HFFc6 (cell line): ENCODE measurements around the gene RASA1. TPM values are rescaled to one million over a fixed set of nuclear protein-coding genes. Genes with fewer than 3 reads are reported as not detected.

Experiments
- DNase-seq: peaks from one replicate; pipeline ENCODE4 v3.0.0-alpha.2; 2018
- H3K27ac Mint-ChIP-seq: 2 replicates; pipeline ENCODE4 v1.8.0; 2020; ENCODE audit warnings: mild to moderate bottlenecking, mixed read lengths
- H3K27me3 Mint-ChIP-seq: 2 replicates; pipeline ENCODE4 v1.8.0; 2021; ENCODE audit warnings: mild to moderate bottlenecking, moderate library complexity, mixed read lengths; ENCODE audit not compliant: insufficient read depth
- H3K36me3 Mint-ChIP-seq: 2 replicates; pipeline ENCODE4 v1.8.0; 2021; ENCODE audit warnings: low read depth, mixed read lengths
- H3K4me1 Mint-ChIP-seq: 2 replicates; pipeline ENCODE4 v1.8.0; 2020; ENCODE audit warnings: low read depth, mixed read lengths
- H3K4me3 Mint-ChIP-seq: 2 replicates; pipeline ENCODE4 v1.8.0; 2020; ENCODE audit warnings: mild to moderate bottlenecking, moderate library complexity, mixed read lengths
- H3K9me3 Mint-ChIP-seq: 2 replicates; pipeline ENCODE4 v1.8.0; 2020; ENCODE audit warnings: mild to moderate bottlenecking, mixed read lengths
- CTCF ChIP-seq: fragments of 200-600 bp; sonication (generic); IDR thresholded peaks from 2 replicates; pipeline ENCODE4 v1.5.0; 2021; ENCODE audit warnings: antibody characterized with exemption, mild to moderate bottlenecking
- total RNA-seq, 6 experiments: library from RNA; stranded (reverse); fragmentation: NEBNext Ultra II Directional; extraction: Animal tissue kit (Norgen Biotek cat#: 25700); gene quantifications; 2 replicates in 1 of 6; 3 replicates in 5 of 6; pipeline ENCODE4 v1.2.3, GENCODE V29; 2021

RASA1 gene
- total RNA-seq, 6 experiments from 2014 or later, result 61.6 to 89.8 (median 64.9) TPM

DNA sequence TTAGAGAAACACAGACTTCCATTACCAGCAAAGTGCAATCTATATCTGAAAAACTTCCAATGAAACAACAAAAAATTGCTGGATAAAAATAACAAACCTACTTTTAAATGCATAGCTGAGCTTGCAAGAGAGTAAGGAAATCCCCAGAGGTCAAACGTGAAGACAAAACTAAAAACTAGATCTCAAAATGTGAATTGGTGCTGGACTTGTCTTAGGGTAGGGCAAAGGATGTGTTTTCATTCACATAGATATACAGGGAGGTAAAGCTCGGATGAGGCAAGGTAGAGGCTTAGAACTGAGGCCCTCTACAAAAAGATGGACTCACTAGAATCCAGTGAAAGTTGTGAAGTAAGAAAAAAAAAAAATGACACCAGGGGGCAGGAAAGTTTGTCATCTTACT is 13.6 kb upstream of the RASA1 start:
- Mint-ChIP-seq H3K36me3 (no peaks in the 10 kb centered on the region), H3K9me3 (0 out of 2 replicates have a peak, but pooled peaks cover 4% of the 10 kb centered on the region), H3K4me3 (no peak overlapping the region), H3K27ac (no peak overlapping the region), H3K4me1 (peaks cover 20% of the 10 kb centered on the region; the same call in 1 of the 2 replicates), H3K27me3 (no peaks in the 10 kb centered on the region)
- no peak for TF ChIP-seq CTCF
- no peak for DNase-seq

GRCh38 chr5:87258507-87258906 is 9.2 kb upstream of the RASA1 start:
- no peak for DNase-seq
- H3K4me3 Mint-ChIP-seq, result no peak overlapping the region
- H3K9me3 Mint-ChIP-seq, result no peaks in the 10 kb centered on the region
- peaks cover 25% of the 10 kb centered on the region; the same call in 1 of the 2 replicates for H3K4me1 Mint-ChIP-seq
- no peak for TF ChIP-seq CTCF
- no peak overlapping the region for H3K27ac Mint-ChIP-seq
- H3K36me3 Mint-ChIP-seq, result no peaks in the 10 kb centered on the region
- H3K27me3 Mint-ChIP-seq, result no peaks in the 10 kb centered on the region

DNA sequence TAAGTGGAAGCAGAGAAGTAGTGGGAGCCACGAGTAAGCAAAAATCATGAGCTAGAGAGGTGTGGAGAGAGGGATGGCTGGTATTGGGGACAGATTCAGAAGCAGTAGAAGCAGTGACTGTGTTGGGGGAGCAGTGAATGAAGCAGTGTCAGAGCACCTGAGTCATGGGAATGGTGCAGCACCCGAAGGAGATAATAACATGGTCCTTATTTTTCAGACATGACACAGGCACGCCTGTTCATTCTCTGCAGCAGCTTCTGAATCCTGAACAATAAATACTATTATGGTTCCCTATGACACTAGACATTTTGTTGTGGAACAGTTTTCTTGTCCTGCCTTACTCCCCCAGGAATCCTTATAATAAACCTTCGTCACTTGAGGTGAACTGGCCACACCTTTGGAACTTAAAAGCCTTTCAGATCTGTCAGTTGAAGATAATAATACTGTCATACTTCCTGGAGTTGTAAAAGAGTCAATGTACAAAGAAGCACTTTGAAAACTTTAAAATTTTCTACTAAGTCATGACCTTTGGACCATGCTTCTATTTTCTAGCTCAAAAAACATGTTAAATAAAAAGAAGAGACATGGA is 7.0 kb upstream of the RASA1 start:
- Mint-ChIP-seq H3K4me1 (peaks cover 18% of the 10 kb centered on the region; the same call in 1 of the 2 replicates), H3K4me3 (no peak overlapping the region), H3K36me3 (no peaks in the 10 kb centered on the region), H3K9me3 (no peaks in the 10 kb centered on the region), H3K27me3 (no peaks in the 10 kb centered on the region), H3K27ac (no peak overlapping the region)
- no peak for DNase-seq
- no peak for TF ChIP-seq CTCF

- H3K36me3 Mint-ChIP-seq, result no peaks in the 10 kb centered on the region
- H3K4me3 Mint-ChIP-seq, result no peak overlapping the region
- H3K4me1 Mint-ChIP-seq, result peaks cover 17% of the 10 kb centered on the region
- no peak overlapping the region for H3K27ac Mint-ChIP-seq
- H3K9me3 Mint-ChIP-seq, result no peaks in the 10 kb centered on the region
- no peak for DNase-seq
- TF ChIP-seq CTCF, result no peak
- H3K27me3 Mint-ChIP-seq, result peaks cover 3% of the 10 kb centered on the region; the same call in 1 of the 2 replicates
Measured at GRCh38 chr5:87263498-87263897, 4.2 kb upstream of the RASA1 start.

- DNase-seq, result no peak
- Mint-ChIP-seq H3K4me3 (peak overlapping the region; percentile 94), H3K27me3 (peaks cover 3% of the 10 kb centered on the region), H3K36me3 (peaks cover 15% of the 10 kb centered on the region), H3K4me1 (peaks cover 33% of the 10 kb centered on the region), H3K27ac (peak overlapping the region; percentile 99), H3K9me3 (no peaks in the 10 kb centered on the region)
- no peak for TF ChIP-seq CTCF
Measured at GRCh38 chr5:87266914-87267573, 639 bp upstream of the RASA1 start.
